Measurements from ENCODE around the gene TSGA10. TPM values are rescaled to one million over a fixed set of nuclear protein-coding genes. Genes with fewer than 3 reads are reported as not detected.

The TSGA10 gene
- total and polyA plus RNA-seq, 2 experiments from 2014 or later, result 6.4 to 24.2 TPM

DNA sequence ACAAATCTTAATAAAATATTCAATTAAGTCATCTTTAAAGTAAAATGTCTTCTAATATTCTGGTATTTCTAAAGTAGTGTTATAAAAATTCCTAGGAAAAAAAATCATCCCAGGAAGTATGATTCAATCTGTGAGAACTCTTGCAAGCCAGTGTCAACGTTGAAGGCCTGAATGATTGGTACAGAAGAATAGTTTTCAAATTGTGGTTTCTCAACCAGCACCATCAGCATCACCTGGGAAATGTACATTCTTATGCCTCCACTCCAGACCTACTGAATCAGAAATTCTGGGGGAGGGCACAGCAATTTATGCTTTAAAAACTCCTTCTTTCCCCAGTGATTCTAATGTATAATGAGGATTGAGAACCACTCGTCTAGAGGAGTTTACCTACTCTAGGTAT, 75.5 kb downstream of the TSGA10 start (continued):
- no peak for TF ChIP-seq ZNF462 (CRISPR knock-in tag; IDR thresholded peaks at IDR 0.05)

- no peak overlapping the region for H3K4me3 Mint-ChIP-seq
- no peaks in the 10 kb centered on the region for H3K4me1 ChIP-seq (ENCODE audit: insufficient read depth)
- H3K27me3 ChIP-seq (ENCODE audit: insufficient read depth), result no peaks in the 10 kb centered on the region
- H3K36me3 Mint-ChIP-seq (ENCODE audit: low read depth), result no peaks in the 10 kb centered on the region
- no peaks in the 10 kb centered on the region for H3K36me3 ChIP-seq (ENCODE audit: insufficient read depth)
- no peak overlapping the region for H3K27ac ChIP-seq (ENCODE audit: low read depth)
- DNase-seq (ENCODE audit: low spot score), result no peak
- no peaks in the 10 kb centered on the region for H3K27me3 Mint-ChIP-seq (ENCODE audit: insufficient read depth, low read depth, poor library complexity)
- H3K79me2 ChIP-seq (replicated peaks; ENCODE audit: insufficient read depth), result no peaks in the 10 kb centered on the region
- H3K9me2 ChIP-seq (ENCODE audit: insufficient read depth), result no peaks in the 10 kb centered on the region
- no peaks in the 10 kb centered on the region for H4K20me1 ChIP-seq (replicated peaks; ENCODE audit: insufficient read depth)
- no peak overlapping the region for H3K4me2 ChIP-seq
- no peaks in the 10 kb centered on the region for H3F3A ChIP-seq (replicated peaks; ENCODE audit: low read depth)
- no peaks in the 10 kb centered on the region for H3K4me1 Mint-ChIP-seq
- no peak for ATAC-seq
- H3K4me3 ChIP-seq, result no peak overlapping the region
- H3K27ac Mint-ChIP-seq, result no peak overlapping the region
- peak overlapping the region; percentile 49; the same call in 1 of the 2 replicates for H2AFZ ChIP-seq
- H3K9me3 Mint-ChIP-seq, result no peaks in the 10 kb centered on the region
- TF ChIP-seq EZH2phosphoT487 (IDR thresholded peaks at IDR 0.05; ENCODE audit: unreplicated experiment), result no peak
- TF ChIP-seq ETS1 (IDR thresholded peaks at IDR 0.05), result no peak
- TF ChIP-seq CREB1 (CRISPR knock-in tag; IDR thresholded peaks at IDR 0.05; ENCODE audit: low read depth), result no peak
- TF ChIP-seq, protein P1, sequence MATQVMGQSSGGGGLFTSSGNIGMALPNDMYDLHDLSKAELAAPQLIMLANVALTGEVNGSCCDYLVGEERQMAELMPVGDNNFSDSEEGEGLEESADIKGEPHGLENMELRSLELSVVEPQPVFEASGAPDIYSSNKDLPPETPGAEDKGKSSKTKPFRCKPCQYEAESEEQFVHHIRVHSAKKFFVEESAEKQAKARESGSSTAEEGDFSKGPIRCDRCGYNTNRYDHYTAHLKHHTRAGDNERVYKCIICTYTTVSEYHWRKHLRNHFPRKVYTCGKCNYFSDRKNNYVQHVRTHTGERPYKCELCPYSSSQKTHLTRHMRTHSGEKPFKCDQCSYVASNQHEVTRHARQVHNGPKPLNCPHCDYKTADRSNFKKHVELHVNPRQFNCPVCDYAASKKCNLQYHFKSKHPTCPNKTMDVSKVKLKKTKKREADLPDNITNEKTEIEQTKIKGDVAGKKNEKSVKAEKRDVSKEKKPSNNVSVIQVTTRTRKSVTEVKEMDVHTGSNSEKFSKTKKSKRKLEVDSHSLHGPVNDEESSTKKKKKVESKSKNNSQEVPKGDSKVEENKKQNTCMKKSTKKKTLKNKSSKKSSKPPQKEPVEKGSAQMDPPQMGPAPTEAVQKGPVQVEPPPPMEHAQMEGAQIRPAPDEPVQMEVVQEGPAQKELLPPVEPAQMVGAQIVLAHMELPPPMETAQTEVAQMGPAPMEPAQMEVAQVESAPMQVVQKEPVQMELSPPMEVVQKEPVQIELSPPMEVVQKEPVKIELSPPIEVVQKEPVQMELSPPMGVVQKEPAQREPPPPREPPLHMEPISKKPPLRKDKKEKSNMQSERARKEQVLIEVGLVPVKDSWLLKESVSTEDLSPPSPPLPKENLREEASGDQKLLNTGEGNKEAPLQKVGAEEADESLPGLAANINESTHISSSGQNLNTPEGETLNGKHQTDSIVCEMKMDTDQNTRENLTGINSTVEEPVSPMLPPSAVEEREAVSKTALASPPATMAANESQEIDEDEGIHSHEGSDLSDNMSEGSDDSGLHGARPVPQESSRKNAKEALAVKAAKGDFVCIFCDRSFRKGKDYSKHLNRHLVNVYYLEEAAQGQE (IDR thresholded peaks at IDR 0.05; ENCODE audit: unreplicated experiment), result no peak
- no peak for TF ChIP-seq POLR2AphosphoS5 (IDR thresholded peaks at IDR 0.05; ENCODE audit: low read depth)
- no peak for TF ChIP-seq NANOG (IDR thresholded peaks at IDR 0.05; ENCODE audit: borderline replicate concordance)
- TF ChIP-seq STAT1 (IDR thresholded peaks at IDR 0.05; ENCODE audit: unreplicated experiment), result no peak
- no peak for TF ChIP-seq JUNB (IDR thresholded peaks at IDR 0.05; ENCODE audit: unreplicated experiment)
- TF ChIP-seq ZNF114 (CRISPR knock-in tag; IDR thresholded peaks at IDR 0.05), result no peak
- TF ChIP-seq CTCF (conservative IDR thresholded peaks at IDR 0.05; ENCODE audit: low read depth in 2 of 2), result no peak
Observed at GRCh38 chr2:99072551-99072950, 82.2 kb downstream of the TSGA10 start.

Measured in GM23338 (cell line).